BJ (cell line): ENCODE data around the gene SHISAL2A. TPM values are rescaled to one million over a fixed set of nuclear protein-coding genes. Genes with fewer than 3 reads are reported as not detected.

Experiments
- CTCF ChIA-PET: fragments of 350-600 bp; formaldehyde crosslinking; extraction: SDS; loops from one replicate; lab custom pipeline; 2021; ENCODE audit warnings: antibody characterized with exemption, inconsistent platforms; lab: Yijun Ruan, JAX
- POLR2A ChIA-PET: fragments of 300-600 bp; sonication (Branson Sonifier 250); formaldehyde crosslinking; extraction: SDS; loops from one replicate; lab custom pipeline; 2021; ENCODE audit warnings: antibody characterized with exemption; lab: Charles Lee
- DNase-seq: peaks from one replicate; pipeline ENCODE4 v3.0.0-alpha.2; 2011; ENCODE audit warnings: low read depth
- H3K27me3 ChIP-seq: 2 replicates; pipeline ENCODE4 v1.6.0; 2011; ENCODE audit warnings: low read length; ENCODE audit not compliant: control insufficient read depth, insufficient read depth
- H3K36me3 ChIP-seq: 2 replicates; pipeline ENCODE4 v1.5.1; 2011; ENCODE audit warnings: low read length; ENCODE audit not compliant: control insufficient read depth, insufficient read depth
- H3K4me3 ChIP-seq: 2 replicates; pipeline ENCODE4 v1.5.1; 2011; ENCODE audit warnings: low read depth, mild to moderate bottlenecking, control low read depth, low read length
- polyA plus RNA-seq: library from polyadenylated mRNA; depleted of rRNA; stranded (reverse); fragments of >200 nt; gene quantifications from 2 replicates; pipeline ENCODE4 v1.2.3, GENCODE V29; 2011
- TF ChIP-seq, protein P1 (sequence below): IDR thresholded peaks from 2 replicates; pipeline ENCODE4 v1.5.1; 2011; ENCODE audit warnings: low read depth, mild to moderate bottlenecking, control low read depth, inconsistent platforms, low read length, moderate library complexity; ENCODE audit not compliant: insufficient read depth

Gene SHISAL2A
- polyA plus RNA-seq, 1 experiment = not detected

DNA sequence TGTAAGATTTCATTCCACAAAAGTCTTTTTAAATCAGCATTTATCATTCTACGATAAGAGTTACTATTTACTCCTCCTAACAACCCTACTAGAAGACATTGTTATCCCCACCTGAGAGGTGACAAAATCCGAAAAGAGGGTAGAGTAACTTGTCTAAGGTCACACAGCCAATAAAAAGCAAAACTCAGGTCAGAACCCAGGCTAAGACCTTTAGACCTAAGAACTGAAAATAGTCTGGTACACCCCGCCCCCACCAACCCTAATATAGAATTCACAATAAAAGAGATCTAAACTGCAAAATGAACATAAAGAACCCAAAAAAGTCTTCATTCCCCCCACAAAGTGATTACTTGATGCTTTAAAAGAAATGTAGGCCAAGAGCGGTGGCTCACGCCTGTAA, 46.5 kb downstream of the SHISAL2A start:
- DNase-seq = no peak
- TF ChIP-seq, protein P1, sequence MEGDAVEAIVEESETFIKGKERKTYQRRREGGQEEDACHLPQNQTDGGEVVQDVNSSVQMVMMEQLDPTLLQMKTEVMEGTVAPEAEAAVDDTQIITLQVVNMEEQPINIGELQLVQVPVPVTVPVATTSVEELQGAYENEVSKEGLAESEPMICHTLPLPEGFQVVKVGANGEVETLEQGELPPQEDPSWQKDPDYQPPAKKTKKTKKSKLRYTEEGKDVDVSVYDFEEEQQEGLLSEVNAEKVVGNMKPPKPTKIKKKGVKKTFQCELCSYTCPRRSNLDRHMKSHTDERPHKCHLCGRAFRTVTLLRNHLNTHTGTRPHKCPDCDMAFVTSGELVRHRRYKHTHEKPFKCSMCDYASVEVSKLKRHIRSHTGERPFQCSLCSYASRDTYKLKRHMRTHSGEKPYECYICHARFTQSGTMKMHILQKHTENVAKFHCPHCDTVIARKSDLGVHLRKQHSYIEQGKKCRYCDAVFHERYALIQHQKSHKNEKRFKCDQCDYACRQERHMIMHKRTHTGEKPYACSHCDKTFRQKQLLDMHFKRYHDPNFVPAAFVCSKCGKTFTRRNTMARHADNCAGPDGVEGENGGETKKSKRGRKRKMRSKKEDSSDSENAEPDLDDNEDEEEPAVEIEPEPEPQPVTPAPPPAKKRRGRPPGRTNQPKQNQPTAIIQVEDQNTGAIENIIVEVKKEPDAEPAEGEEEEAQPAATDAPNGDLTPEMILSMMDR = no peak
- ChIA-PET CTCF (interaction anchor here (1.2 kb wide), 1 partner anchor 10 kb away, joined by 3 read pairs; no protein-coding TSS in a partner anchor), POLR2A (no interaction called here)
- H3K4me3 ChIP-seq = no peak overlapping the region
- no peaks in the 10 kb centered on the region for H3K36me3 ChIP-seq
- H3K27me3 ChIP-seq = no peaks in the 10 kb centered on the region

DNA sequence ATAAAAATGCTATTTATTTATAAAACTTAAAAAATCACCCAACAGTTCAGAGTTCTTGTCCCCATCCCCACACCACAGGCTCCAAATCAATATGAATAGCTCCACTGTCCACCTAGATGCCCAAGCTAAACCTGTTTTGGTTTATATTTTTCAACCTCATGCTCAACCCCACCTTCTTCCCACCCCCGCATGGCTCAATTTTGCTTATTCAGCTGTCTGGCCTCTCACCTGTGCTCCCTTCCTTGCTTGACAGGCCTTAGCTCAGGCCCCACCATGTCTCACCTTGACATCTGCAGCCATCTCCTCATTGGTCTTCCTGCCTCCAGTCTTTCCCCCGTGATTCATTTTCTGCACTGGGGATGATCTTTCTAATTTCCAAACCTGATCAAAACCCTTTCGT, 47.4 kb downstream of the SHISAL2A start:
- DNase-seq = no peak
- Histone ChIP-seq H3K27me3 (no peaks in the 10 kb centered on the region), H3K36me3 (no peaks in the 10 kb centered on the region), H3K4me3 (no peak overlapping the region)
- TF ChIP-seq, protein P1 = no peak
- ChIA-PET CTCF (interaction anchor here (1.2 kb wide), 1 partner anchor 9 kb away, joined by 3 read pairs; no protein-coding TSS in a partner anchor), POLR2A (no interaction called here)

DNA sequence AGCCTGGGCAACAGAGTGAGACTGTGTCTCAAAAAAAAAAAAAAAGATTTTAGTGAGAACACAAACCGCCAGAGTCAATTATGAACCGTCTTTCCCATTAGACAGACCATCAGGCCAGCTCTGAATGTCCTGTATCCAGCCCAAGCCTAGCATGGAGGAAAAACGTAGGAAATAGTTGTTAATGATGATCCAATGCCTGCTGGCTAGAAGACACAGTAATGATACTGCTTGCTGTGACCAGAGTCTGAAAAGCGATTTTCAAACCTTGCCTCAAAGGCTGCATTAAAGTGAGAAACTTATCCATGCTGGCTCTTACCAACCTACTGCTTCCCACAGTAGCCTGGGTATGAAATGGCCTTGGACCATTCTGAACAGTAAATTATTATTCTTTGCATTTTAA, 48.2 kb downstream of the SHISAL2A start:
- Histone ChIP-seq H3K4me3 (no peak overlapping the region), H3K36me3 (no peaks in the 10 kb centered on the region), H3K27me3 (no peaks in the 10 kb centered on the region)
- DNase-seq = no peak
- TF ChIP-seq, protein P1 = no peak
- CTCF ChIA-PET = no interaction called here
- POLR2A ChIA-PET = no interaction called here

DNA sequence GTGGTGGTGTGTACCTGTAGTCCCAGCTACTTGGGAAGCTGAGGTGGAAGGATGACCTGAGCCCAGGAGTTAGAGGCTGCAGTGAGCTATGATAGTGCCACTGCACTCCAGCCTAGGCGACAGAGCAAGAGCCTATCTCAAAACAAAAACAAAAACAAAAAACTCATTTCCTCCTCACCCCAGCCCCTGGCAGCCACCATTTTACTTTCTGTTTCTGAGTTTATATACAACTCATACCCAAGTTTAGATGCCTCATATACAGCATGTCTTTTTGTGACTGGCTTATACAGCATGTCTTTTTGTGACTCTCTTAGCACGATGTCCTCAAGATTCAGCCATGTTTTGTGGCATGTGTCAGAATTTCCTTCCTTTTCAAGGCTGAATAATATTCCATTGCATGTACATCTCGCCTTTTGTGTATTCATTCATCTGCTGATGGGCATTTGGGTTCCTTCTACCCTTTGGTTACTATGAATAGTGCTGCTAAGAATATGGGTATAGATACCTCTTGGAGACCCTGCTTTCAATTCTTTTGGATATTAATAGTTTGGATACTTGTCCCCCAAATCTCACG, 50.5 kb downstream of the SHISAL2A start:
- TF ChIP-seq, protein P1 = no peak
- CTCF ChIA-PET = no interaction called here
- peaks cover 5% of the 10 kb centered on the region for H3K36me3 ChIP-seq
- no peaks in the 10 kb centered on the region for H3K27me3 ChIP-seq
- H3K4me3 ChIP-seq = no peak overlapping the region
- no peak for DNase-seq
- POLR2A ChIA-PET = no interaction called here

DNA sequence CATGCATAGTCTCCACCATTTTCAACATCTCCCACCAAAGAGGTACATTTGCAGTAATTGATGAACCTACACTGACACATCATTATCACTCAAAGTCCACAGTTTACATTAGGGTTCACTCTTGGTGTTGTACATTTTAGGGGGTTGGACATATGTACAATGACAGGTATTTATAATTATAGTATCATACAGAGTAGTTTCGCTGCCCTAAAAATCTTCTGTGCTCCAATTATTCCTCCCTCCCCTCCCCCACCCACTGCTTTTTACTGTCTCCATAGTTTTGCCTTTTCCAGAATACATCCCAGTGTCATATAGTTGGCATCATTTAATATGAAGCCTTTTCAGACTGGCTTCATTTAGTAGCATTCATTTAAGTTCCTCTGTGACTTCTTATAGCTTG, 51.6 kb downstream of the SHISAL2A start:
- no peak overlapping the region for H3K4me3 ChIP-seq
- H3K36me3 ChIP-seq = peaks cover 6% of the 10 kb centered on the region
- no peaks in the 10 kb centered on the region for H3K27me3 ChIP-seq
- TF ChIP-seq, protein P1 = no peak
- POLR2A ChIA-PET = no interaction called here
- CTCF ChIA-PET = interaction anchor here (2.3 kb wide), 1 partner anchor 9 kb away, joined by 14 read pairs; no protein-coding TSS in a partner anchor
- DNase-seq = no peak
